Activated CD4-positive, alpha-beta T cell treated with anti-CD3 and anti-CD28 coated beads, Interleukin-2, amount 50 U/mL, for 4 hours (primary cell): ENCODE data around the gene RBX1.
"Not testable (repeated sequence)": the region's sequence is repeated elsewhere in the genome, so short reads cannot be mapped to it uniquely, and the experiment has no call there.

Experiments used
- DNase-seq, 2 experiments: peaks; one replicate each; pipeline ENCODE4 v3.0.0-alpha.2; 2020

RBX1 gene

GRCh38 chr22:40950962-40951794 lies at the start of gene RBX1:
Gene RBX1, plus strand, starts transcription at chr22:40951378. Its CDS starts 21 bp downstream, at chr22:40951399.
- DNase-seq, result peak; percentile 98

GRCh38 chr22:40904101-40904500 lies 47.1 kb upstream of the RBX1 start:
- DNase-seq, result no peak

GRCh38 chr22:40908895-40909294 lies 42.3 kb upstream of the RBX1 start:
- DNase-seq, result no peak

- DNase-seq, result no peak
These were observed 39.4 kb upstream of the RBX1 start for GRCh38 chr22:40911772-40912171.

- DNase-seq, result not testable (repeated sequence)
These were observed 38.2 kb upstream of the RBX1 start for GRCh38 chr22:40912987-40913386.

- no peak for DNase-seq
These were observed 31.7 kb upstream of the RBX1 start for GRCh38 chr22:40919446-40919845.

- no peak for DNase-seq
These were observed 30.7 kb upstream of the RBX1 start for GRCh38 chr22:40920526-40920925.

- DNase-seq, result no peak
These were observed 28.5 kb upstream of the RBX1 start for GRCh38 chr22:40922484-40923303.

- no peak for DNase-seq
These were observed 22.5 kb upstream of the RBX1 start for GRCh38 chr22:40928657-40929056.

GRCh38 chr22:40932396-40932795 lies 18.8 kb upstream of the RBX1 start:
- no peak for DNase-seq

GRCh38 chr22:40939202-40939601 lies 12.0 kb upstream of the RBX1 start:
- no peak for DNase-seq

GRCh38 chr22:40951795-40952605 lies 822 bp downstream of the RBX1 start:
- no peak for DNase-seq

GRCh38 chr22:40953471-40953870 lies 2.3 kb downstream of the RBX1 start:
- no peak for DNase-seq

- DNase-seq, result no peak
These were observed 2.9 kb downstream of the RBX1 start for GRCh38 chr22:40954113-40954512.

GRCh38 chr22:40955571-40955970 lies 4.4 kb downstream of the RBX1 start:
- DNase-seq, result no peak

- no peak for DNase-seq
These were observed 6.4 kb downstream of the RBX1 start for GRCh38 chr22:40957601-40958000.

GRCh38 chr22:40958299-40958698 lies 7.1 kb downstream of the RBX1 start:
- no peak for DNase-seq

GRCh38 chr22:40960145-40960544 lies 9.0 kb downstream of the RBX1 start:
- no peak for DNase-seq

GRCh38 chr22:40965936-40966725 lies 15.0 kb downstream of the RBX1 start:
- DNase-seq, result no peak

GRCh38 chr22:40966726-40967085 lies 15.5 kb downstream of the RBX1 start:
- DNase-seq, result no peak

GRCh38 chr22:40967111-40967760 lies 16.1 kb downstream of the RBX1 start:
- DNase-seq, result no peak

GRCh38 chr22:40972587-40972986 lies 21.4 kb downstream of the RBX1 start:
- DNase-seq, result no peak
